ENCODE measurements around the gene DTNB.

DNA sequence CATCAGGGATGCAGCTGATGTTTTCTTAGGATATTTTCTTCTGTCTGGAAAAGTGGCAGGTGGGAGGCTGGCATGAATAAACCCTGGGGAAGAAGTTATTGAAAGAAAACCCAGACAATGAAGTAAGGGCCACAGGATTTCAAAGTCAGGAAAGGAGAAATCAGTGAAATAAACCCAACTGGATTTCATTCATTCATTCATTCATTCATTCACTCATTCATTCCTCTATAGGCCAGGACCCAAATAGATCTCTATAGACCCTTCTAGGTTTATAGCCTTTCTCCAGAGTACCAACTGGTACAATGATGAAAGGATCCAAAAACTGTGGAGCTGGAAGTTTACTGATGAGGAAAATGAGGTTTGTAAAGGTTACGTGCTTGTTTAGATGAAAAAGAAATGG, 264.3 kb downstream of the DTNB start:
- TF ChIP-seq, protein P1, sequence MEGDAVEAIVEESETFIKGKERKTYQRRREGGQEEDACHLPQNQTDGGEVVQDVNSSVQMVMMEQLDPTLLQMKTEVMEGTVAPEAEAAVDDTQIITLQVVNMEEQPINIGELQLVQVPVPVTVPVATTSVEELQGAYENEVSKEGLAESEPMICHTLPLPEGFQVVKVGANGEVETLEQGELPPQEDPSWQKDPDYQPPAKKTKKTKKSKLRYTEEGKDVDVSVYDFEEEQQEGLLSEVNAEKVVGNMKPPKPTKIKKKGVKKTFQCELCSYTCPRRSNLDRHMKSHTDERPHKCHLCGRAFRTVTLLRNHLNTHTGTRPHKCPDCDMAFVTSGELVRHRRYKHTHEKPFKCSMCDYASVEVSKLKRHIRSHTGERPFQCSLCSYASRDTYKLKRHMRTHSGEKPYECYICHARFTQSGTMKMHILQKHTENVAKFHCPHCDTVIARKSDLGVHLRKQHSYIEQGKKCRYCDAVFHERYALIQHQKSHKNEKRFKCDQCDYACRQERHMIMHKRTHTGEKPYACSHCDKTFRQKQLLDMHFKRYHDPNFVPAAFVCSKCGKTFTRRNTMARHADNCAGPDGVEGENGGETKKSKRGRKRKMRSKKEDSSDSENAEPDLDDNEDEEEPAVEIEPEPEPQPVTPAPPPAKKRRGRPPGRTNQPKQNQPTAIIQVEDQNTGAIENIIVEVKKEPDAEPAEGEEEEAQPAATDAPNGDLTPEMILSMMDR (conservative IDR thresholded peaks at IDR 0.05 in 1 of 2, IDR thresholded peaks at IDR 0.05 in 1 of 2; ENCODE audit: low read depth in 1 of 2, low read length in 2 of 2), result no peak
- TF ChIP-seq EZH2 (IDR thresholded peaks at IDR 0.05; ENCODE audit: low read length, missing control alignments), result no peak

All from fibroblast of lung (primary cell).